RWPE1 (cell line): ENCODE data around the gene MBOAT1.
A peak's percentile ranks its signal among the peaks of the same experiment; 100 is the strongest.

Experiments
- CTCF ChIA-PET: fragments of 350-600 bp; sonication (Branson Sonifier 250); formaldehyde crosslinking; extraction: SDS; loops from one replicate; lab custom pipeline; 2021; lab: Yijun Ruan, JAX
- POLR2A ChIA-PET: fragments of 400-600 bp; formaldehyde crosslinking; extraction: SDS; loops from one replicate; lab custom pipeline; 2020; ENCODE audit warnings: antibody characterized with exemption; ENCODE audit not compliant: low non-redundant PET; lab: Yijun Ruan, JAX
- DNase-seq: peaks from one replicate; pipeline ENCODE4 v3.0.0; 2012; ENCODE audit warnings: low spot score
- H3K27ac ChIP-seq: fragments of 450-650 bp; 2 replicates; pipeline ENCODE4 v1.5.1; 2017
- CTCF ChIP-seq: fragments of 450-650 bp; conservative IDR thresholded peaks from 2 replicates; pipeline ENCODE4 v1.5.1; 2017; ENCODE audit warnings: low read depth, mild to moderate bottlenecking

The MBOAT1 gene

GRCh38 chr6:20098267-20098876 is 113.9 kb downstream of the MBOAT1 start:
- no peak for DNase-seq
- no peak for TF ChIP-seq CTCF
- no peak overlapping the region for H3K27ac ChIP-seq
- ChIA-PET CTCF (interaction anchor here (0.6 to 1.8 kb wide), 2 partner anchors 28 to 182 kb away, joined by 3 to 5 read pairs; no protein-coding TSS in a partner anchor), POLR2A (no interaction called here)

DNA sequence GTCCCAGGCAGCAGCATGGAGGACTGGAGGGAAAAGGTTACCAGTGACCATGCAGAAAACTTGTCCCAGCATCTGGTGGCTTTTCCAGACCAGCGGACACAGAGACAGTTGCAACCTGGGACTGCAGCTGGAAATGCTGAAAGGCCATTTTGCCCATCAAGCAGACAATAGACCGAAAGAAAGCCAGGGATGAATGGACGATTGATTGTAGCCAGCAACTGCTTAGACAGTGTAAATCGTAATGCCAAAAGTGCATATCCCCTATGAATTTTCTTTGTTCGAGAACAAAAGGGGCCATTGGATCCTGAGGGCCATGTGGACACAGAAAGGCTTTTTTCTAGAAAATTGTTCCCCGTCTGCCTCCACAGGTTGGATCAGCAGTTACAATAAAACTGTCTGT is 115.7 kb downstream of the MBOAT1 start:
- POLR2A ChIA-PET = no interaction called here
- no peak for TF ChIP-seq CTCF
- no peak for DNase-seq
- CTCF ChIA-PET = no interaction called here
- H3K27ac ChIP-seq = no peak overlapping the region

DNA sequence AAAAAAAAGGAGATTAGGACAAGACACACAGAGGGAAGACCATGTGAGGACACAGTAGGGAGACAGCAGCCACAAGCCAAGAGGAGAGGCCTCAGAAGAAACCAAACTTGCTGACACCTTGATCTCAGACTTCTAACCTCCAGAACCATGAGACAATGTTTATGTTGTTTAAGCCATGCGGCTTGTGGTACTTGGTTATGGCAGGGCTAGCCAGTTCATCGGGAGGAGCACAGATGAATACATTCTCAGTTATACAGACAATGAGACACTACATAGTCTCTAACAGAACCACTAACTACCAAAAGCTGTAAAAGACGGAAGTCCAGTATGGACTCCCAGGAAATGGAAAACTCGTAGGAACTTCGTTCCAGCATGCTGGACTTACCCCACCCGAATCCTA is 116.8 kb downstream of the MBOAT1 start:
- ChIA-PET CTCF (no interaction called here), POLR2A (no interaction called here)
- no peak for TF ChIP-seq CTCF
- no peak overlapping the region for H3K27ac ChIP-seq
- no peak for DNase-seq

DNA sequence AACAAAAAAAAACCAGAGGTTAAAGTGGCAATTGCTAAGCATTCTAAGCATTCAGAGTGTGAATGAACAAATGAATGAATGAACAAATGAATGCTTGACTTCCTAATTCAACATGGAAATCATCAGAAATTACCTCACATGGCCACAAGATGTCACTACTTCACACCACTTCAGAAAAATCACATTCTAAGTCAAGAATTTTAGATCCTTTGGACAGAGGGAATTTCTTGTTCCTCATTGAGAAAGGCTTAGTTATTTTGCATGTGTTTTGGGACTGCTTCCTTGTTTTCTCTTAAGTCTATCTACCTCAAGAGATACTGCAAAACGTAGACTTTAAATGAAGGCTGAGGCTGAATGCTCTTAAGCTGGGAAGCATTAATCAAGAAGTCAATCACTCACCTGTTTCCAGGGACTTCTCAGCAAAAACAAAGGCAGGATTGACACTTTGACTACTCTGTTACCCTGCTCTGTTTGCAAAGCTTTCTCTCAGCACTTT is 120.2 kb downstream of the MBOAT1 start:
- peak; percentile 66 for TF ChIP-seq CTCF
- CTCF ChIA-PET = interaction anchor here (0.5 to 1.0 kb wide), 3 partner anchors 19 to 203 kb away, joined by 4 to 6 read pairs (median 6); no protein-coding TSS in a partner anchor
- POLR2A ChIA-PET = no interaction called here
- DNase-seq = peak; percentile 19
- H3K27ac ChIP-seq = no peak overlapping the region

GRCh38 chr6:20086992-20087391 is 125.3 kb downstream of the MBOAT1 start:
- no peak for TF ChIP-seq CTCF
- no peak overlapping the region for H3K27ac ChIP-seq
- POLR2A ChIA-PET = no interaction called here
- no peak for DNase-seq
- CTCF ChIA-PET = no interaction called here

DNA sequence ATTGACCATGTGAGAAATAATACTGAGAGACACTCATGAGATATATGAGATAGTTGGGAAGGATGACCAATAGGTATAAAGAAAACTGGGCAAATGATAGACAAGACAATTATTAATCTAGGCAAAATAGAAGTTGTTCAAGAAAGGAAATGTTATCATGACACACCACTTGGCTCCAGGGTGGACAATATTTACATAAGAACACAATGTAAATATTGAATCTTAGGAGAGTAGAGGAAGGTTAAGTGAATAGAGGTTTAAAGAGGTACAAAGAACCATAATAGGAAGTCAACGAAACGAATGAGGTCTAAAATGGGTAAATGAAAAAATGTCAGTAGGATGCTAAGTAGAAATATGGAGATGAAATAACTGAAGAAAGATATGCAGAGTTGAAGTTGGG is 126.5 kb downstream of the MBOAT1 start:
- no peak for TF ChIP-seq CTCF
- CTCF ChIA-PET = no interaction called here
- POLR2A ChIA-PET = no interaction called here
- DNase-seq = no peak
- no peak overlapping the region for H3K27ac ChIP-seq
